A673 (cell line): ENCODE results near the gene FGGY. TPM values are rescaled to one million over a fixed set of nuclear protein-coding genes. Genes with fewer than 3 reads are reported as not detected.

ENCODE experiments used
- BruUV-seq: library from RNA; stranded (reverse); fragments of 400-500 nt; replicated peaks from 2 replicates; lab custom pipeline; 2021; lab: Mats Ljungman, UMichigan
- CTCF ChIA-PET: fragments of 300-600 bp; sonication (Branson Sonifier 250); formaldehyde crosslinking; loops from one replicate; lab custom pipeline; 2022; ENCODE audit warnings: antibody characterized with exemption; lab: Charles Lee
- POLR2A ChIA-PET: fragments of 300-600 bp; sonication (Branson Sonifier 250); formaldehyde crosslinking; loops from one replicate; lab custom pipeline; 2022; ENCODE audit warnings: antibody characterized with exemption; ENCODE audit not compliant: low non-redundant PET; lab: Charles Lee
- DNase-seq: peaks from one replicate; pipeline ENCODE4 v3.0.0-alpha.2; 2015; ENCODE audit warnings: low spot score
- H3K27ac ChIP-seq: fragments of 200-600 bp; sonication (generic); 2 replicates; pipeline ENCODE4 v1.5.1; 2016; ENCODE audit warnings: mixed run types, low read depth, mild to moderate bottlenecking, mixed read lengths, antibody characterized with exemption, low read length; ENCODE audit not compliant: poor library complexity, severe bottlenecking
- H3K27me3 ChIP-seq: fragments of 200-600 bp; sonication (generic); replicated peaks from 2 replicates; pipeline ENCODE4 v1.6.1; 2017; ENCODE audit warnings: mixed run types, low read depth, mild to moderate bottlenecking, mixed read lengths, antibody characterized with exemption, low read length; ENCODE audit not compliant: insufficient read depth, poor library complexity
- H3K36me3 ChIP-seq: fragments of 200-600 bp; sonication (generic); 2 replicates; pipeline ENCODE4 v1.6.1; 2016; ENCODE audit warnings: mixed run types, mild to moderate bottlenecking, mixed read lengths, antibody characterized with exemption, low read length; ENCODE audit not compliant: insufficient read depth, poor library complexity, severe bottlenecking
- H3K4me1 ChIP-seq: fragments of 200-600 bp; sonication (generic); 2 replicates; pipeline ENCODE4 v1.6.1; 2017; ENCODE audit warnings: mixed run types, mild to moderate bottlenecking, mixed read lengths, antibody characterized with exemption, low read length; ENCODE audit not compliant: insufficient read depth, poor library complexity, severe bottlenecking
- H3K4me3 ChIP-seq: fragments of 200-600 bp; sonication (generic); 2 replicates; pipeline ENCODE4 v1.5.1; 2016; ENCODE audit warnings: low read depth, mixed run types, mild to moderate bottlenecking, mixed read lengths, low read length; ENCODE audit not compliant: poor library complexity, severe bottlenecking
- H3K9me3 ChIP-seq: fragments of 200-600 bp; sonication (generic); 2 replicates; pipeline ENCODE4 v1.6.1; 2016; ENCODE audit warnings: mixed run types, low read depth, mild to moderate bottlenecking, mixed read lengths, antibody characterized with exemption, low read length; ENCODE audit not compliant: poor library complexity, severe bottlenecking
- EZH2 ChIP-seq: fragments of 200-600 bp; sonication (generic); IDR thresholded peaks from 2 replicates; pipeline ENCODE4 v1.6.1; 2017; ENCODE audit warnings: borderline replicate concordance, low read depth, mild to moderate bottlenecking, mixed read lengths, antibody characterized with exemption, low read length; ENCODE audit not compliant: poor library complexity, severe bottlenecking
- intact Hi-C: fragments of 100-400 bp; cut with micrococcal nuclease; formaldehyde crosslinking; loops from one replicate; pipeline ENCODE4 v1.10.0; 2022; ENCODE audit not compliant: unreplicated experiment
- total RNA-seq: library from RNA; stranded (reverse); gene quantifications from 2 replicates; pipeline ENCODE4 v1.2.3, GENCODE V29; 2021
- TF ChIP-seq, protein P1 (sequence below): fragments of 300-800, 200-600 bp; sonication (generic); conservative IDR thresholded peaks from 2 replicates; pipeline ENCODE4 v1.5.1; 2017; ENCODE audit warnings: low read depth, mild to moderate bottlenecking, antibody characterized with exemption, low read length, moderate library complexity, mixed read lengths

Gene FGGY
- total RNA-seq, 1 experiment from 2014 or later: 2.6 TPM

DNA sequence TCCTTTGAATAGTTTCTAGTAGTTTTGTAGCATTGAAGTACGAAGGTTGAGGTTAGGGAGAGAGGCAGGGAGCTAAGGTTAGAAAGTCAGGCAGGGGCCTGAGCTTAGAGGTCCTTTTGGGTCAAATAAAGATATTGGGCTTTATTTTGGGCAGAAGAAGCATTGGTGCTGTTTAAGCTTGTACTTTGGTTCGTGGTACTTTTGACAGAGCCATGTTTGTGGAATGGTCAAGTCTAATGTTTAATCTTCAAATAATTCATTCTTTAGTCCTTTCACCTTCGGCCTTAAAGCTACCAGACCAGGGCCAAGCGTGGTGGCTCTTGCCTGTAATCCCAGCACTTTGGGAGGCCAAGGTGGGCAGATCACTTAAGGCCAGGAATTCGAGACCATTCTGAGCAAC is 12.5 kb downstream of the FGGY start:
- Histone ChIP-seq H3K27me3 (no peaks in the 10 kb centered on the region), H3K4me1 (no peaks in the 10 kb centered on the region), H3K36me3 (no peaks in the 10 kb centered on the region), H3K4me3 (no peak overlapping the region), H3K27ac (no peak overlapping the region), H3K9me3 (peaks cover 3% of the 10 kb centered on the region)
- ChIA-PET CTCF (no interaction called here), POLR2A (no interaction called here)
- intact Hi-C loops: no loop called here
- DNase-seq: no peak
- TF ChIP-seq, protein P1, sequence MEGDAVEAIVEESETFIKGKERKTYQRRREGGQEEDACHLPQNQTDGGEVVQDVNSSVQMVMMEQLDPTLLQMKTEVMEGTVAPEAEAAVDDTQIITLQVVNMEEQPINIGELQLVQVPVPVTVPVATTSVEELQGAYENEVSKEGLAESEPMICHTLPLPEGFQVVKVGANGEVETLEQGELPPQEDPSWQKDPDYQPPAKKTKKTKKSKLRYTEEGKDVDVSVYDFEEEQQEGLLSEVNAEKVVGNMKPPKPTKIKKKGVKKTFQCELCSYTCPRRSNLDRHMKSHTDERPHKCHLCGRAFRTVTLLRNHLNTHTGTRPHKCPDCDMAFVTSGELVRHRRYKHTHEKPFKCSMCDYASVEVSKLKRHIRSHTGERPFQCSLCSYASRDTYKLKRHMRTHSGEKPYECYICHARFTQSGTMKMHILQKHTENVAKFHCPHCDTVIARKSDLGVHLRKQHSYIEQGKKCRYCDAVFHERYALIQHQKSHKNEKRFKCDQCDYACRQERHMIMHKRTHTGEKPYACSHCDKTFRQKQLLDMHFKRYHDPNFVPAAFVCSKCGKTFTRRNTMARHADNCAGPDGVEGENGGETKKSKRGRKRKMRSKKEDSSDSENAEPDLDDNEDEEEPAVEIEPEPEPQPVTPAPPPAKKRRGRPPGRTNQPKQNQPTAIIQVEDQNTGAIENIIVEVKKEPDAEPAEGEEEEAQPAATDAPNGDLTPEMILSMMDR: no peak
- no peak for TF ChIP-seq EZH2
- BruUV-seq: no TSS peak

DNA sequence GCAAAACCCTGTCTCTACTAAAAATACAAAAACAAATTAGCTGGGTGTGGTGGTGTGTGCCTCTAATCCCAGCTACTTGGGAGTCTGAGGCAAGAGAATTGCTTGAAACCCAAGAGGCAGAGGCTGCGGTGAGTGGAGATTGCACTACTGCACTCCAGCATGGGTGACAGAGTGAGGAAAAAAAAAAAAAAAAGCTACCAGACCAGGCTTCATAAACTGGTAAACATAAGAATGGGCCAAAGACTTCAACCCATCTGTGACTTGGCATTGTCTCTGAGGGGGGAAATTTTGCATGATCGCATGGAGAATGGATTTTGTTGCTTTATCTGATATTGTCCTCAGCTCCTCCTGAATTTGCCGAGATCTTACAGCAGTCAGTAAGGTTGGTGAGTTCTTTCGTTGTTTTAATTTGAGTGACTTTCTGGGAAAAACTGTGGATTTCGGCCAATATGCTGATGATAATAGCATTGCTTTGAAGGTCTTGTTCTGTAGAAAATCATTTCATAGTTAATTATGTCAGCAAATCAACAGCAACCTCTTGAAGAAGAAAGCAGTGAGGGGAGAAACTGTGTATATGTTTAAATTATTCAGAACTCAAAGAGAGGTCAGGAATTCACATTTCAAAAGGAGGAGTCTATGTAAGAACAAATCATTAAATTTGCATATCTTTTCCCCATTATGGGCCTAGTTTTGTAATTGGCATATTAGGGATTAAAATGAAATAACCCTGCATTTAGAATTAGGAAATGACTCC is 13.1 kb downstream of the FGGY start:
- Histone ChIP-seq H3K4me1 (no peaks in the 10 kb centered on the region), H3K27me3 (no peaks in the 10 kb centered on the region), H3K27ac (no peak overlapping the region), H3K36me3 (no peaks in the 10 kb centered on the region), H3K9me3 (peaks cover 3% of the 10 kb centered on the region), H3K4me3 (no peak overlapping the region)
- no peak for TF ChIP-seq EZH2
- intact Hi-C loops: no loop called here
- ChIA-PET CTCF (no interaction called here), POLR2A (no interaction called here)
- no TSS peak for BruUV-seq
- no peak for DNase-seq

DNA sequence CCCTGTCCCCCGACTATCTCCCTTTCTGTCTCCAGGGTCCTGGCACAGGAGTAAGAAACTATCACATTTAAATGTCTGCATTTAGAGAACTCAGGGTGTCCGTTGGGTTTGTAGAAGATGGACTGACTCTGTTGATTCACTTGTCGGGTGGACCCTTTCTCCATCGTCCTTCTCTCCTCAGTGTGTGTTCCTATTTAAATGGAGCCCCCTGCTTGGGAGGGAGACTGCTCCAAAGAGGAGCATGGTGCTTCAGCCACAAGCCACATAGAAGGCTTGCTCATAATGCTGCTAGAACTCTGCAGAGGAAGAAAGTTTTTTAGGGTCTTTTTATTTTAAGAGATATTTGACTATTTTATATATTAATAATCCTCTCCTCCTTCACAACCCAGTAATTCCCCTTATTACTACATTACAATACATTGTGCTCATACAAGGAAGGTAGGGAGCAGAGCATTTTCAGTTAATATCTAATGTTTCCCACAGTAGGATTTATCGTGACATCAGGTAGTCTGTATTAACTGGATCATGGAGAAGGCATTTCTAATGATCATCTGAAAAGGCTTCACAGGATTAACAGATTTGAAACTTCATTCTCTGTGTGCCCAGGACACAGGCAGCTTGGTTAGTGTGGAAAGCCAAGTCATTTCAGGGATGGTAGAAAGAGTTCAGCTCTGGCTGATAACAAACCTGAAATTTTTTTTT is 13.8 kb downstream of the FGGY start:
- H3K36me3 ChIP-seq: no peaks in the 10 kb centered on the region
- TF ChIP-seq, protein P1: no peak
- no peak for TF ChIP-seq EZH2
- CTCF ChIA-PET: no interaction called here
- intact Hi-C loops: no loop called here
- POLR2A ChIA-PET: interaction anchor here (0.6 kb wide), 1 partner anchor 20 kb away, joined by 3 read pairs; no protein-coding TSS in a partner anchor
- no peak for DNase-seq
- H3K4me3 ChIP-seq: no peak overlapping the region
- H3K4me1 ChIP-seq: no peaks in the 10 kb centered on the region
- H3K27me3 ChIP-seq: peaks cover 5% of the 10 kb centered on the region
- H3K9me3 ChIP-seq: no peaks in the 10 kb centered on the region
- BruUV-seq: no TSS peak
- H3K27ac ChIP-seq: no peak overlapping the region
